ENCODE measurements around the gene CASTOR2.
"Not testable (repeated sequence)": the region's sequence is repeated elsewhere in the genome, so short reads cannot be mapped to it uniquely, and the experiment has no call there.

Gene CASTOR2

GRCh38 chr7:75064291-75064690 is 99.8 kb downstream of the CASTOR2 start:
- no peak overlapping the region for H3K9ac ChIP-seq (ENCODE audit: low read depth, low read length)
- peaks cover 82% of the 10 kb centered on the region for H3K36me3 ChIP-seq (ENCODE audit: insufficient read depth, low read depth, low read length)
- no peaks in the 10 kb centered on the region for H3K9me3 ChIP-seq (ENCODE audit: insufficient read depth, low read depth, low read length)
- no peak overlapping the region for H3K27ac ChIP-seq (ENCODE audit: low read length)
- no peaks in the 10 kb centered on the region for H3K27me3 ChIP-seq (ENCODE audit: insufficient read depth, low read length)
- no peaks in the 10 kb centered on the region for H3K4me1 ChIP-seq (ENCODE audit: insufficient read depth, low read length)
- no peak overlapping the region for H3K4me3 ChIP-seq (ENCODE audit: low read length)

- H3K27me3 ChIP-seq (ENCODE audit: insufficient read depth, low read length): no peaks in the 10 kb centered on the region
- no peak overlapping the region for H3K4me3 ChIP-seq (ENCODE audit: low read length)
- no peak overlapping the region for H3K9ac ChIP-seq (ENCODE audit: low read depth, low read length)
- H3K4me1 ChIP-seq (ENCODE audit: insufficient read depth, low read length): no peaks in the 10 kb centered on the region
- H3K9me3 ChIP-seq (ENCODE audit: insufficient read depth, low read depth, low read length): no peaks in the 10 kb centered on the region
- H3K36me3 ChIP-seq (ENCODE audit: insufficient read depth, low read depth, low read length): peaks cover 82% of the 10 kb centered on the region
- no peak overlapping the region for H3K27ac ChIP-seq (ENCODE audit: low read length)
Measured at GRCh38 chr7:75064801-75065200, 100.3 kb downstream of the CASTOR2 start.

GRCh38 chr7:75066521-75066920 is 102.0 kb downstream of the CASTOR2 start:
- H3K4me1 ChIP-seq (ENCODE audit: insufficient read depth, low read length): no peaks in the 10 kb centered on the region
- no peak overlapping the region for H3K27ac ChIP-seq (ENCODE audit: low read length)
- no peak overlapping the region for H3K4me3 ChIP-seq (ENCODE audit: low read length)
- no peaks in the 10 kb centered on the region for H3K27me3 ChIP-seq (ENCODE audit: insufficient read depth, low read length)
- H3K9me3 ChIP-seq (ENCODE audit: insufficient read depth, low read depth, low read length): no peaks in the 10 kb centered on the region
- H3K9ac ChIP-seq (ENCODE audit: low read depth, low read length): no peak overlapping the region
- H3K36me3 ChIP-seq (ENCODE audit: insufficient read depth, low read depth, low read length): peaks cover 79% of the 10 kb centered on the region

- no peaks in the 10 kb centered on the region; the same call in 1 of the 2 replicates for H3K4me1 ChIP-seq (ENCODE audit: insufficient read depth, low read length)
- H3K9ac ChIP-seq (ENCODE audit: low read depth, low read length): peak overlapping the region; percentile 97
- H3K4me3 ChIP-seq (ENCODE audit: low read length): peak overlapping the region; percentile 98
- H3K9me3 ChIP-seq (ENCODE audit: insufficient read depth, low read depth, low read length): no peaks in the 10 kb centered on the region
- H3K27ac ChIP-seq (ENCODE audit: low read length): peak overlapping the region; percentile 78
- H3K36me3 ChIP-seq (ENCODE audit: insufficient read depth, low read depth, low read length): peaks cover 28% of the 10 kb centered on the region
- H3K27me3 ChIP-seq (ENCODE audit: insufficient read depth, low read length): no peaks in the 10 kb centered on the region
Measured at GRCh38 chr7:75072981-75073283, 108.4 kb downstream of the CASTOR2 start.

GRCh38 chr7:75074262-75074641 is 109.7 kb downstream of the CASTOR2 start:
- H3K4me1 ChIP-seq (ENCODE audit: insufficient read depth, low read length); H3K9me3 ChIP-seq (ENCODE audit: insufficient read depth, low read depth, low read length); H3K9ac ChIP-seq (ENCODE audit: low read depth, low read length); H3K27ac ChIP-seq (ENCODE audit: low read length); H3K27me3 ChIP-seq (ENCODE audit: insufficient read depth, low read length); H3K4me3 ChIP-seq (ENCODE audit: low read length): not testable (repeated sequence)
- H3K36me3 ChIP-seq (ENCODE audit: insufficient read depth, low read depth, low read length): peaks cover 19% of the 10 kb centered on the region

Data from iPS-20b (cell line).